ENCODE data around the gene FBXL4. TPM values are rescaled to one million over a fixed set of nuclear protein-coding genes. Genes with fewer than 3 reads are reported as not detected.

The FBXL4 gene
- total RNA-seq, 1 experiment from 2014 or later = 5.1 TPM

DNA sequence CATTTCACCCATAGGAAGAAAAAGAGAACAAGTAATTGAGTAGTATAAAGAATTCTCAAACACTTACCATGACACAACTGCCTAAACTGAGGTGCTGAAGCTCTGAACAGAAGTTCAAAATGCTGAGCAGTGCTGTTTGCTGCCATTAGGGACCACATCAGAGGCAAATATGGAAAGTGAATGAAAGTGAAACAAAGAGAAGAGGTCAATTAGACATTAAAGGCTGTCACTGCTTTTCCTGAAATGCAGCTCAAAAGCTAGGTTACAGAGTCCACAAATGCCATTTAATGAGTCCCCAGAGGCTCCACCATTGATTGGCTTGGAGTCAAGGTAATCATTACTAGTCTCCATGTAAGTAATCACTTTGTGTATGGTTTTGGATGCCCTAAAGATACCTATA is 67.3 kb downstream of the FBXL4 start:
- H2BK5ac ChIP-seq (ENCODE audit: insufficient read length, low read length) = no peak overlapping the region
- H4K91ac ChIP-seq (ENCODE audit: insufficient read length, low read depth, low read length) = no peak overlapping the region
- H3K4me1 ChIP-seq (ENCODE audit: insufficient read depth, low read length) = no peaks in the 10 kb centered on the region
- H3K9ac ChIP-seq (ENCODE audit: extremely low read depth, insufficient read length, low read length) = no peak overlapping the region
- H3K4me3 Mint-ChIP-seq = no peak overlapping the region
- no peaks in the 10 kb centered on the region for H3K79me1 ChIP-seq (ENCODE audit: insufficient read depth, low read depth, low read length, poor library complexity, severe bottlenecking)
- no peak overlapping the region for H4K5ac ChIP-seq (ENCODE audit: insufficient read length, low read depth, low read length)
- no peak overlapping the region for H2AFZ ChIP-seq (ENCODE audit: low read length)
- H2BK20ac ChIP-seq (ENCODE audit: low read depth, low read length, poor library complexity, severe bottlenecking) = no peak overlapping the region
- no peak overlapping the region for H2BK120ac ChIP-seq (ENCODE audit: low read depth, low read length, poor library complexity, severe bottlenecking)
- no peaks in the 10 kb centered on the region for H3K9me3 ChIP-seq (ENCODE audit: control insufficient read depth, low read depth, low read length)
- no peak for DNase-seq
- H3K14ac ChIP-seq (ENCODE audit: insufficient read depth, low read length) = no peak overlapping the region
- no peak overlapping the region for H4K8ac ChIP-seq (replicated peaks; ENCODE audit: insufficient read length, low read depth, low read length)
- no peaks in the 10 kb centered on the region for H3K27me3 Mint-ChIP-seq (ENCODE audit: low read depth)
- no peak overlapping the region for H3K23ac ChIP-seq (ENCODE audit: insufficient read length, low read depth, low read length)
- no peaks in the 10 kb centered on the region for H3K23me2 ChIP-seq (ENCODE audit: insufficient read length, low read depth, low read length, poor library complexity, severe bottlenecking)
- no peak overlapping the region for H2AK5ac ChIP-seq (ENCODE audit: insufficient read length, low read length)
- H3K56ac ChIP-seq (ENCODE audit: insufficient read length, low read depth, low read length) = no peak overlapping the region
- TF ChIP-seq, protein P1, sequence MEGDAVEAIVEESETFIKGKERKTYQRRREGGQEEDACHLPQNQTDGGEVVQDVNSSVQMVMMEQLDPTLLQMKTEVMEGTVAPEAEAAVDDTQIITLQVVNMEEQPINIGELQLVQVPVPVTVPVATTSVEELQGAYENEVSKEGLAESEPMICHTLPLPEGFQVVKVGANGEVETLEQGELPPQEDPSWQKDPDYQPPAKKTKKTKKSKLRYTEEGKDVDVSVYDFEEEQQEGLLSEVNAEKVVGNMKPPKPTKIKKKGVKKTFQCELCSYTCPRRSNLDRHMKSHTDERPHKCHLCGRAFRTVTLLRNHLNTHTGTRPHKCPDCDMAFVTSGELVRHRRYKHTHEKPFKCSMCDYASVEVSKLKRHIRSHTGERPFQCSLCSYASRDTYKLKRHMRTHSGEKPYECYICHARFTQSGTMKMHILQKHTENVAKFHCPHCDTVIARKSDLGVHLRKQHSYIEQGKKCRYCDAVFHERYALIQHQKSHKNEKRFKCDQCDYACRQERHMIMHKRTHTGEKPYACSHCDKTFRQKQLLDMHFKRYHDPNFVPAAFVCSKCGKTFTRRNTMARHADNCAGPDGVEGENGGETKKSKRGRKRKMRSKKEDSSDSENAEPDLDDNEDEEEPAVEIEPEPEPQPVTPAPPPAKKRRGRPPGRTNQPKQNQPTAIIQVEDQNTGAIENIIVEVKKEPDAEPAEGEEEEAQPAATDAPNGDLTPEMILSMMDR (conservative IDR thresholded peaks at IDR 0.05) = no peak
- H3K27ac Mint-ChIP-seq = no peak overlapping the region
- H3K79me2 ChIP-seq (ENCODE audit: insufficient read depth, low read length) = no peaks in the 10 kb centered on the region
- no peak overlapping the region for H3K27ac ChIP-seq (ENCODE audit: insufficient read length, low read depth, low read length)
- no peak overlapping the region for H3T11ph ChIP-seq (ENCODE audit: low read length)
- H3K9me3 Mint-ChIP-seq = no peaks in the 10 kb centered on the region; a peak in 1 of 5 replicates
- H3K4ac ChIP-seq (ENCODE audit: low read depth, low read length) = no peak overlapping the region
- no peaks in the 10 kb centered on the region for H3K27me3 ChIP-seq (ENCODE audit: insufficient read depth, low read length)
- H3K18ac ChIP-seq (ENCODE audit: insufficient read length, low read depth, low read length) = no peak overlapping the region
- no peak overlapping the region for H3K4me2 ChIP-seq (ENCODE audit: insufficient read depth, insufficient read length, low read length)
- H3K36me3 Mint-ChIP-seq (ENCODE audit: insufficient read depth in 1 of 3, low read depth in 3 of 3) = no peaks in the 10 kb centered on the region
- no peak overlapping the region for H2BK12ac ChIP-seq (ENCODE audit: insufficient read length, low read depth, low read length)
- H3K4me1 Mint-ChIP-seq = no peaks in the 10 kb centered on the region
- no peak overlapping the region for H2BK15ac ChIP-seq (ENCODE audit: low read depth, low read length)
- no peaks in the 10 kb centered on the region for H4K20me1 ChIP-seq (ENCODE audit: control insufficient read depth, insufficient read depth, insufficient read length)

Data from H9 (cell line).